NCI-H1092 (cell line): ENCODE results near the gene PPP2R2D.
A peak's percentile ranks its signal among the peaks of the same experiment; 100 is the strongest.
"Not testable (repeated sequence)": the region's sequence is repeated elsewhere in the genome, so short reads cannot be mapped to it uniquely, and the experiment has no call there.

ENCODE experiments used
- DNase-seq: peaks from one replicate; lab custom pipeline; 2025; lab: John Stamatoyannopoulos, UW

Gene PPP2R2D

GRCh38 chr10:131868436-131868835, 32.4 kb upstream of the PPP2R2D start:
- DNase-seq = no peak

GRCh38 chr10:131869344-131869743, 31.5 kb upstream of the PPP2R2D start:
- no peak for DNase-seq

- DNase-seq = no peak
Observed at GRCh38 chr10:131870411-131870810, 30.4 kb upstream of the PPP2R2D start.

- DNase-seq = no peak
Observed at GRCh38 chr10:131870831-131871672, 29.8 kb upstream of the PPP2R2D start.

- no peak for DNase-seq
Observed at GRCh38 chr10:131871673-131872005, 29.2 kb upstream of the PPP2R2D start.

GRCh38 chr10:131872011-131872826, 28.6 kb upstream of the PPP2R2D start:
- no peak for DNase-seq

GRCh38 chr10:131872827-131873375, 27.9 kb upstream of the PPP2R2D start:
- DNase-seq = no peak

- DNase-seq = peak; percentile 58
Observed at GRCh38 chr10:131874991-131875451, 25.8 kb upstream of the PPP2R2D start.

GRCh38 chr10:131875501-131875900, 25.3 kb upstream of the PPP2R2D start:
- DNase-seq = no peak

- DNase-seq = no peak
Observed at GRCh38 chr10:131876017-131876416, 24.8 kb upstream of the PPP2R2D start.

GRCh38 chr10:131876508-131876907, 24.3 kb upstream of the PPP2R2D start:
- no peak for DNase-seq

- no peak for DNase-seq
Observed at GRCh38 chr10:131880016-131880590, 20.7 kb upstream of the PPP2R2D start.

GRCh38 chr10:131881104-131881880, 19.5 kb upstream of the PPP2R2D start:
- DNase-seq = no peak

GRCh38 chr10:131882151-131882550, 18.7 kb upstream of the PPP2R2D start:
- DNase-seq = no peak

- no peak for DNase-seq
Observed at GRCh38 chr10:131882590-131883451, 18.0 kb upstream of the PPP2R2D start.

- DNase-seq = not testable (repeated sequence)
Observed at GRCh38 chr10:131883621-131884393, 17.0 kb upstream of the PPP2R2D start.

GRCh38 chr10:131885391-131886165, 15.2 kb upstream of the PPP2R2D start:
- DNase-seq = no peak

GRCh38 chr10:131886237-131886636, 14.6 kb upstream of the PPP2R2D start:
- DNase-seq = no peak

- DNase-seq = no peak
Observed at GRCh38 chr10:131888186-131888604, 12.6 kb upstream of the PPP2R2D start.
